Uterus (tissue), 2 donors: ENCODE measurements around the gene PHF2.

Experiments used
- POLR2A ChIP-seq, 2 donors: fragments of 450-650 bp; IDR thresholded peaks; one replicate each; pipeline ENCODE4 v1.6.1; 2016; ENCODE audit warnings: antibody characterized with exemption in 2 of 2, mild to moderate bottlenecking in 1 of 2, moderate library complexity in 1 of 2
- TF ChIP-seq, protein P1 (sequence below), 4 experiments: fragments of 200-600 bp in 2 of 4; fragments of 450-650 bp in 2 of 4; sonication (generic) in 2 of 4; IDR thresholded peaks; one replicate each; pipeline ENCODE4 v1.5.1; 2016 to 2019; ENCODE audit warnings: antibody characterized with exemption in 4 of 4, mild to moderate bottlenecking in 2 of 4, moderate library complexity in 1 of 4

DNA sequence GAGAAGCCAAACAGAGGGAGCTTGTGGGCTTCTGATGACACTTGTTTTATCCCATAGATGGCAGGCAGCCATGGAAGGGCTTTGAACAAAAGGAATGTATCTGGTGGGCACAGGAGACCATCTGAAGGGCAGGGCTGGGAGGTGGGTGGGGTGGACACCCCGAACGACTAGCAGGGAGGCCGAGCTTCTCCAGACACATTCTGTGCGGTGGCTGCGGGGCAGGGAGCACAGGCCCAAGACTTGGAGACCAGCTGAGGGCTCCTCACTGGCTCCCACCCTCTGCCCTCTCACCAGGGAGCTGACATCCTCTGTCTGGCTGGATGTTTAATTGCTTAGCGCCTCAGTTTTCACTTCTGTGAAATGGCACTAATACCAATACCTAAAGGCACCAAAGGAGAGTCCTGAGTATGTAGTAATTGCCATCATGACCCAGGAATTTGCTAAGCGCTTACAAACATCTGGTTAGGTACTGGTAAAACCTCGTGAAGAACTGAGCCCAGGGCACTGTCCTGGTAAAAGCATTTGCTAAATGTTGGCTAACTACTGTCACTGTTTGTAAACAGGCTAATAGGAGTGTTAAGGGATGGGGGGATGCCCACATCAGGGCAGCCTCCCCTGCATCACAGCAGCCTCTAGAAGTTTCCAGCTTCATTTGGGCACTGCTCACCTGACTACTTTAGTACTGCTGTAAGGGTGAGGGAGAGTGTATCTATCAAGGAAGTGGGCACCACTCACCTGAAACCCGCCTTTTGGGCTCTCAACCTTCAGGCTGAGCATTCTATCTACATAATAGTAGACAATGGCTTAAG, 2.1 kb upstream of the PHF2 start:
- no peak for TF ChIP-seq POLR2A (IDR thresholded peaks at IDR 0.05)
- TF ChIP-seq, protein P1, sequence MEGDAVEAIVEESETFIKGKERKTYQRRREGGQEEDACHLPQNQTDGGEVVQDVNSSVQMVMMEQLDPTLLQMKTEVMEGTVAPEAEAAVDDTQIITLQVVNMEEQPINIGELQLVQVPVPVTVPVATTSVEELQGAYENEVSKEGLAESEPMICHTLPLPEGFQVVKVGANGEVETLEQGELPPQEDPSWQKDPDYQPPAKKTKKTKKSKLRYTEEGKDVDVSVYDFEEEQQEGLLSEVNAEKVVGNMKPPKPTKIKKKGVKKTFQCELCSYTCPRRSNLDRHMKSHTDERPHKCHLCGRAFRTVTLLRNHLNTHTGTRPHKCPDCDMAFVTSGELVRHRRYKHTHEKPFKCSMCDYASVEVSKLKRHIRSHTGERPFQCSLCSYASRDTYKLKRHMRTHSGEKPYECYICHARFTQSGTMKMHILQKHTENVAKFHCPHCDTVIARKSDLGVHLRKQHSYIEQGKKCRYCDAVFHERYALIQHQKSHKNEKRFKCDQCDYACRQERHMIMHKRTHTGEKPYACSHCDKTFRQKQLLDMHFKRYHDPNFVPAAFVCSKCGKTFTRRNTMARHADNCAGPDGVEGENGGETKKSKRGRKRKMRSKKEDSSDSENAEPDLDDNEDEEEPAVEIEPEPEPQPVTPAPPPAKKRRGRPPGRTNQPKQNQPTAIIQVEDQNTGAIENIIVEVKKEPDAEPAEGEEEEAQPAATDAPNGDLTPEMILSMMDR (IDR thresholded peaks at IDR 0.05), result no peak
